Measurements from ENCODE around the gene TMOD1. TPM values are rescaled to one million over a fixed set of nuclear protein-coding genes. Genes with fewer than 3 reads are reported as not detected.

TMOD1 gene
- total RNA-seq, 1 donor from 2014 or later: 10.1 TPM

DNA sequence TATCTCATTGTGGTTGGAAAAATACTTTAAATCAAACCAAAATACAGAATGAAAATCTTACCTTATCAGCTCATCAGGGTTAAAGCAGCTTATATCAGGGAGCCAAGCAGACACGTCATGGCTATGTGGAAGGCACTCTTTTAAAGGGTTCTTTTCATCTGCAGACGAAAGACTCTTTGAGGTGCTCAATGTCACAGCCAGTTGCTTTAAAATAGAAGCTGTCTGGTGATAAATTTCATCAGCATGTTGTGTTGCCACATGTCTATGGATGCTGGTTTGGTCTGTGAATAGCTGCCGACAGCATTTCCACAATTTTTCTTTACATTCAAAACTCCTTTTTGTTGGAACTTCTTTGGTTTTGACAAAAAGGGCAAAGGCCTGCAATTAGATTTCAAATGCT lies 124.2 kb downstream of the TMOD1 start:
- Mint-ChIP-seq H3K27ac (no peak overlapping the region), H3K27me3 (no peaks in the 10 kb centered on the region), H3K9me3 (ENCODE audit: low read depth) (peaks cover 17% of the 10 kb centered on the region), H3K4me3 (ENCODE audit: low read depth) (no peak overlapping the region), H3K4me1 (ENCODE audit: low read depth) (peaks cover 25% of the 10 kb centered on the region), H3K36me3 (ENCODE audit: insufficient read depth) (peaks cover 40% of the 10 kb centered on the region)
- no peak for DNase-seq (ENCODE audit: low spot score, unreplicated experiment)
- TF ChIP-seq, protein P1, sequence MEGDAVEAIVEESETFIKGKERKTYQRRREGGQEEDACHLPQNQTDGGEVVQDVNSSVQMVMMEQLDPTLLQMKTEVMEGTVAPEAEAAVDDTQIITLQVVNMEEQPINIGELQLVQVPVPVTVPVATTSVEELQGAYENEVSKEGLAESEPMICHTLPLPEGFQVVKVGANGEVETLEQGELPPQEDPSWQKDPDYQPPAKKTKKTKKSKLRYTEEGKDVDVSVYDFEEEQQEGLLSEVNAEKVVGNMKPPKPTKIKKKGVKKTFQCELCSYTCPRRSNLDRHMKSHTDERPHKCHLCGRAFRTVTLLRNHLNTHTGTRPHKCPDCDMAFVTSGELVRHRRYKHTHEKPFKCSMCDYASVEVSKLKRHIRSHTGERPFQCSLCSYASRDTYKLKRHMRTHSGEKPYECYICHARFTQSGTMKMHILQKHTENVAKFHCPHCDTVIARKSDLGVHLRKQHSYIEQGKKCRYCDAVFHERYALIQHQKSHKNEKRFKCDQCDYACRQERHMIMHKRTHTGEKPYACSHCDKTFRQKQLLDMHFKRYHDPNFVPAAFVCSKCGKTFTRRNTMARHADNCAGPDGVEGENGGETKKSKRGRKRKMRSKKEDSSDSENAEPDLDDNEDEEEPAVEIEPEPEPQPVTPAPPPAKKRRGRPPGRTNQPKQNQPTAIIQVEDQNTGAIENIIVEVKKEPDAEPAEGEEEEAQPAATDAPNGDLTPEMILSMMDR (IDR thresholded peaks at IDR 0.05; ENCODE audit: unreplicated experiment): no peak

DNA sequence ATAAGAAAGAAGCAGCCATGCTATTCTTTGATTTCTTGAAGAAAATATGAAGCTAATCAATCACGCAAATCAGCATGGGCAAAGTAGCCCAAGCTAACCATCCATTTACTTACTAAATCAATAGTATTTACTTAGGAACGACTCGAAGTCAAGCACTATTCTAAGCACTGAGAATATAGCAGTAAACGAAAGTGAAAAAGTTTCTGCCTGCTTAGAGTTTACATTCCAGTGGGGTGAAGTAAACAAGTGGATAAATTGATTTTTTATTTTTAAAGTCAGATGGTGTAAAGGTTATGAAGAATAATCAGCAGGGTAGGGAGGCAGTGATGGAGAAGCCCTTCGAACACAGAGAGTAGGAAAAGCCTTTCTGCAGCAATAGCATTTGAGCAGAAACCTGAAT lies 126.2 kb downstream of the TMOD1 start:
- Mint-ChIP-seq H3K27me3 (no peaks in the 10 kb centered on the region), H3K36me3 (ENCODE audit: insufficient read depth) (peaks cover 19% of the 10 kb centered on the region), H3K9me3 (ENCODE audit: low read depth) (peaks cover 4% of the 10 kb centered on the region), H3K4me3 (ENCODE audit: low read depth) (peak overlapping the region; percentile 4), H3K27ac (peak overlapping the region; percentile 89), H3K4me1 (ENCODE audit: low read depth) (peaks cover 29% of the 10 kb centered on the region)
- TF ChIP-seq, protein P1 (IDR thresholded peaks at IDR 0.05; ENCODE audit: unreplicated experiment): no peak
- DNase-seq (ENCODE audit: low spot score, unreplicated experiment): no peak

DNA sequence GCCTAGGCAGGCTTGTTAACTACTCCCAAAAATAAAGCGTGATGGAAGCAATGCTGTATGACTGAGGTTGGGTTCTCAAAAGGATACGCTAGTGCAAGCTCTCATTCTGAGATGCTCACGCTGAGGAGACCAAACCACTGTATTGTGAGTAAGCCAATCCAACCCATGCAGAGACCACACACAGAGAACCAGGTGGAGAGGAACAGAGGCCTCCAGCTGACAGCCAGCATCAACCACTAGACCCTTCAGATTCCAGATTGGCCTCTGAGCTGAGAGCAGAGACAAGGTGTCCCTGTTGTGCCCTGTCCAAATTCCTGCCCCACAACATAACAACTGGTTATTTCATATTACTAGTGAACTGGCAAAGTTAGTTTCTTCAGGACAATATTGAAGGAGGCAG lies 127.2 kb downstream of the TMOD1 start:
- Mint-ChIP-seq H3K27me3 (no peaks in the 10 kb centered on the region), H3K27ac (peak overlapping the region; percentile 84), H3K36me3 (ENCODE audit: insufficient read depth) (peaks cover 12% of the 10 kb centered on the region), H3K4me1 (ENCODE audit: low read depth) (peaks cover 29% of the 10 kb centered on the region), H3K4me3 (ENCODE audit: low read depth) (no peak overlapping the region), H3K9me3 (ENCODE audit: low read depth) (no peaks in the 10 kb centered on the region)
- TF ChIP-seq, protein P1 (IDR thresholded peaks at IDR 0.05; ENCODE audit: unreplicated experiment): no peak
- DNase-seq (ENCODE audit: low spot score, unreplicated experiment): no peak

DNA sequence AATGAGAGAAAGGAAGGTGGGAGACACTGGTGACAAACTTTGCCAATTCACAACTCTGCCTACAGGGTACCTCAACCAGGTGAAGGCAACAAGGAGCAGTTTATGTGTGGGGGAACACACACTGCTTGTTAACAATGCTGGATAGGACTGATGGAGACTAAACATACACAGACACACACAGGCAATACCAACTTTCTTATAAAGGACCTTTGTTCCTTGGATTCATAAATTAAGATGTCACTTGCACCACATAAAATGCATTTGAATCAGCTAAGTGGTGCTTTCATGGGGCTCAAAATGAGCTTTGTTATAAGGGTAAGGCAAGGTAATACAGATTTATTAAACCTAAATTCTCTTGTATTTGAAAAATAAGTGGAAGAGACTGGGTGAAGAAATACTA lies 127.7 kb downstream of the TMOD1 start:
- H3K27ac Mint-ChIP-seq: peak overlapping the region; percentile 84
- peaks cover 29% of the 10 kb centered on the region for H3K4me1 Mint-ChIP-seq (ENCODE audit: low read depth)
- H3K27me3 Mint-ChIP-seq: no peaks in the 10 kb centered on the region
- peaks cover 8% of the 10 kb centered on the region for H3K36me3 Mint-ChIP-seq (ENCODE audit: insufficient read depth)
- H3K4me3 Mint-ChIP-seq (ENCODE audit: low read depth): no peak overlapping the region
- H3K9me3 Mint-ChIP-seq (ENCODE audit: low read depth): no peaks in the 10 kb centered on the region
- no peak for DNase-seq (ENCODE audit: low spot score, unreplicated experiment)
- TF ChIP-seq, protein P1 (IDR thresholded peaks at IDR 0.05; ENCODE audit: unreplicated experiment): no peak

DNA sequence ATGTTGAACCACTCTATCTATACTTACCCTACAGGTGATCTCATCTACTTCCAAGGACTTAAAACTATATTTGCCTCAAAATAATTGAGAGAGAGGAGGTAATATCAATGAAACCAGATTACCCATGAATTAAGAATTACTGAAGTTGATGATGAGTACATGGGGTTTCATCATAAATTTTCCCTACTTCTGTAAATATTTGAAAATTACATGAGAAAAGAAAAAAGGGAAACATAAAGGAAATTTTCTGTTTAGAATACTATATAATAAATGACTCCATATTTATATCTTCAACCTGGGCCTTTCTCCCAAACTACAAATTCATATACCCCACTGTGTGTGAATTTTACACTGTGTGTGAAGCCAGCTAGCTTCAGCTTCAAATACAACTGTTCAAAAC lies 129.1 kb downstream of the TMOD1 start:
- Mint-ChIP-seq H3K4me3 (ENCODE audit: low read depth) (no peak overlapping the region), H3K4me1 (ENCODE audit: low read depth) (peaks cover 38% of the 10 kb centered on the region), H3K9me3 (ENCODE audit: low read depth) (no peaks in the 10 kb centered on the region), H3K27me3 (no peaks in the 10 kb centered on the region), H3K36me3 (ENCODE audit: insufficient read depth) (peaks cover 5% of the 10 kb centered on the region), H3K27ac (no peak overlapping the region)
- TF ChIP-seq, protein P1 (IDR thresholded peaks at IDR 0.05; ENCODE audit: unreplicated experiment): no peak
- no peak for DNase-seq (ENCODE audit: low spot score, unreplicated experiment)

Data from progenitor cell of endocrine pancreas (in vitro differentiated cells).